ENCODE data around the gene NUDT22.

- no peak for TF ChIP-seq POLR2A (IDR thresholded peaks at IDR 0.05; ENCODE audit: low read depth, low read length)
- no peak for TF ChIP-seq CTCF (conservative IDR thresholded peaks at IDR 0.05; ENCODE audit: low read depth, low read length)
- no peak for TF ChIP-seq CEBPB (IDR thresholded peaks at IDR 0.05; ENCODE audit: low read depth, low read length)
- TF ChIP-seq MXI1 (IDR thresholded peaks at IDR 0.05; ENCODE audit: borderline replicate concordance, low read depth, low read length): no peak
- TF ChIP-seq CHD1 (IDR thresholded peaks at IDR 0.05; ENCODE audit: low read depth, low read length): no peak
- no peak for TF ChIP-seq RAD21 (IDR thresholded peaks at IDR 0.05; ENCODE audit: low read length)
- no peak for TF ChIP-seq NFE2L2 (IDR thresholded peaks at IDR 0.05; ENCODE audit: low read depth, low read length)
- TF ChIP-seq SMC3 (IDR thresholded peaks at IDR 0.05; ENCODE audit: low read depth, low read length): no peak
- TF ChIP-seq USF2 (IDR thresholded peaks at IDR 0.05; ENCODE audit: low read depth, low read length): no peak
- no peak for TF ChIP-seq RFX5 (IDR thresholded peaks at IDR 0.05; ENCODE audit: low read depth, low read length)
- TF ChIP-seq MAFK (IDR thresholded peaks at IDR 0.05; ENCODE audit: low read depth, low read length): no peak
- TF ChIP-seq RCOR1 (IDR thresholded peaks at IDR 0.05; ENCODE audit: insufficient replicate concordance, low read length): no peak
Measured at GRCh38 chr11:64204080-64204440, 22.0 kb upstream of the NUDT22 start.

Data from IMR-90 (cell line).